Measurements from ENCODE around the gene MTA1.

MTA1 gene

GRCh38 chr14:105475269-105476096 lies 55.9 kb downstream of the MTA1 start:
- no peak for DNase-seq (ENCODE audit: low read depth)
- TF ChIP-seq CTCF (IDR thresholded peaks at IDR 0.05; ENCODE audit: control insufficient read depth, insufficient read depth, low read depth, low read length, missing control alignments) = no peak
- H3K4me3 ChIP-seq (ENCODE audit: control insufficient read depth, low read depth, low read length) = peak overlapping the region; percentile 55

- DNase-seq (ENCODE audit: low read depth) = no peak
These were observed 56.6 kb downstream of the MTA1 start for GRCh38 chr14:105476097-105476830.

GRCh38 chr14:105476831-105477659 lies 57.4 kb downstream of the MTA1 start:
- TF ChIP-seq CTCF (IDR thresholded peaks at IDR 0.05; ENCODE audit: control insufficient read depth, insufficient read depth, low read depth, low read length, missing control alignments) = no peak
- no peak for DNase-seq (ENCODE audit: low read depth)
- peak overlapping the region; percentile 55; the same call in 1 of the 2 replicates for H3K4me3 ChIP-seq (ENCODE audit: control insufficient read depth, low read depth, low read length)

More at GRCh38 chr14:105476097-105476830, 56.6 kb downstream of the MTA1 start:
- TF ChIP-seq CTCF (IDR thresholded peaks at IDR 0.05; ENCODE audit: control insufficient read depth, insufficient read depth, low read depth, low read length, missing control alignments) = no peak
- H3K4me3 ChIP-seq (ENCODE audit: control insufficient read depth, low read depth, low read length) = peak overlapping the region; percentile 55

- no peak for DNase-seq (ENCODE audit: low read depth)
- TF ChIP-seq CTCF (IDR thresholded peaks at IDR 0.05; ENCODE audit: control insufficient read depth, insufficient read depth, low read depth, low read length, missing control alignments) = no peak
- no peak overlapping the region for H3K4me3 ChIP-seq (ENCODE audit: control insufficient read depth, low read depth, low read length)
These were observed 58.2 kb downstream of the MTA1 start for GRCh38 chr14:105477660-105478397.

GRCh38 chr14:105478398-105479251 lies 59.0 kb downstream of the MTA1 start:
- H3K4me3 ChIP-seq (ENCODE audit: control insufficient read depth, low read depth, low read length) = no peak overlapping the region
- no peak for DNase-seq (ENCODE audit: low read depth)
- no peak for TF ChIP-seq CTCF (IDR thresholded peaks at IDR 0.05; ENCODE audit: control insufficient read depth, insufficient read depth, low read depth, low read length, missing control alignments)
